GM18909 (cell line): Measurements from ENCODE around the gene METRN.
A peak's percentile ranks its signal among the peaks of the same experiment; 100 is the strongest.
"Not testable (repeated sequence)": the region's sequence is repeated elsewhere in the genome, so short reads cannot be mapped to it uniquely, and the experiment has no call there.

ENCODE experiments used
- ATAC-seq: cut with Tn5 transposase; IDR thresholded peaks from one replicate; pipeline ENCODE4 v1.9.1; 2021; ENCODE audit warnings: mild to moderate bottlenecking; ENCODE audit not compliant: unreplicated experiment, poor library complexity

METRN gene

GRCh38 chr16:732332-732731 lies 17.4 kb downstream of the METRN start:
- no peak for ATAC-seq

- ATAC-seq: no peak
Measured at GRCh38 chr16:732936-733335, 18.0 kb downstream of the METRN start.

GRCh38 chr16:733382-734207 lies 18.7 kb downstream of the METRN start:
- ATAC-seq: no peak

- ATAC-seq: no peak
Measured at GRCh38 chr16:734208-734980, 19.5 kb downstream of the METRN start.

- no peak for ATAC-seq
Measured at GRCh38 chr16:734981-735881, 20.3 kb downstream of the METRN start.

GRCh38 chr16:735982-736453 lies 21.1 kb downstream of the METRN start:
- ATAC-seq: no peak

- no peak for ATAC-seq
Measured at GRCh38 chr16:736936-737481, 22.1 kb downstream of the METRN start.

- ATAC-seq: no peak
Measured at GRCh38 chr16:739560-740458, 24.9 kb downstream of the METRN start.

GRCh38 chr16:740459-740763 lies 25.5 kb downstream of the METRN start:
- ATAC-seq: peak; percentile 22

- ATAC-seq: peak; percentile 77
Measured at GRCh38 chr16:740764-741505, 26.0 kb downstream of the METRN start, which contains the start of gene CIAO3. CIAO3 (minus strand) TSS chr16:740997; CDS start chr16:740985, 12 bp downstream.

GRCh38 chr16:741986-742629 lies 27.2 kb downstream of the METRN start:
- ATAC-seq: no peak

GRCh38 chr16:742894-743293 lies 28.0 kb downstream of the METRN start:
- not testable (repeated sequence) for ATAC-seq

- ATAC-seq: no peak
Measured at GRCh38 chr16:743794-744500, 29.0 kb downstream of the METRN start.

GRCh38 chr16:745739-746138 lies 30.8 kb downstream of the METRN start:
- no peak for ATAC-seq

GRCh38 chr16:746637-747036 lies 31.7 kb downstream of the METRN start:
- ATAC-seq: no peak

- ATAC-seq: no peak
Measured at GRCh38 chr16:747978-748746, 33.2 kb downstream of the METRN start.

GRCh38 chr16:749010-749409 lies 34.1 kb downstream of the METRN start:
- ATAC-seq: no peak
